Stomach (tissue), 19 donors: ENCODE measurements around the gene FAM25A. TPM values are rescaled to one million over a fixed set of nuclear protein-coding genes. Genes with fewer than 3 reads are reported as not detected.
"Not testable (repeated sequence)": the region's sequence is repeated elsewhere in the genome, so short reads cannot be mapped to it uniquely, and the experiment has no call there.

ENCODE experiments used
- DNase-seq, 2 donors: peaks; one replicate each; pipeline versions ENCODE4 v3.0.0 to v3.0.0-alpha.2; 2013 to 2019
- H3K27ac ChIP-seq, 5 donors: fragments of 200-600 bp in 4 of 5; sonication (generic) in 4 of 5; one replicate each; pipeline ENCODE4 v1.5.1; 2013 to 2019; ENCODE audit warnings: mild to moderate bottlenecking in 1 of 5, moderate library complexity in 1 of 5
- H3K27me3 ChIP-seq, 3 donors: fragments of 200-600 bp; sonication (generic); one replicate each; pipeline ENCODE4 v1.5.1; 2017 to 2019; ENCODE audit warnings: mixed run types in 1 of 3
- H3K36me3 ChIP-seq, 4 donors: fragments of 200-600 bp; sonication (generic); 1 replicate in 3 of 4; 2 replicates in 1 of 4; pipeline ENCODE4 v1.5.1; 2016 to 2019
- H3K4me1 ChIP-seq, 4 donors: fragments of 200-600 bp; sonication (generic); one replicate each; pipeline ENCODE4 v1.5.1; 2016 to 2019
- H3K4me3 ChIP-seq, 4 donors: fragments of 200-600 bp; sonication (generic) in 3 of 4; one replicate each; pipeline ENCODE4 v1.5.1; 2016 to 2019; ENCODE audit warnings: mild to moderate bottlenecking in 1 of 4
- H3K9me3 ChIP-seq, 4 donors: fragments of 200-600 bp; sonication (generic); one replicate each; pipeline ENCODE4 v1.5.1; 2016 to 2019
- CTCF ChIP-seq, 7 experiments: fragments of 450-650 bp in 4 of 7; fragments of 200-600 bp in 3 of 7; sonication (generic) in 3 of 7; IDR thresholded peaks; one replicate each; pipeline ENCODE4 v1.5.1; 2016 to 2019; ENCODE audit warnings: antibody characterized with exemption in 7 of 7, control low read depth in 2 of 7, mild to moderate bottlenecking in 1 of 7
- EP300 ChIP-seq: sonication (generic); formaldehyde crosslinking; IDR thresholded peaks from one replicate; pipeline ENCODE4 v1.6.1; 2017; ENCODE audit warnings: antibody characterized with exemption
- POLR2A ChIP-seq, 4 donors: fragments of 450-650 bp; IDR thresholded peaks; one replicate each; pipeline ENCODE4 v1.6.1; 2016; ENCODE audit warnings: antibody characterized with exemption in 4 of 4, control low read depth in 2 of 4, mild to moderate bottlenecking in 1 of 4, moderate library complexity in 1 of 4
- POLR2AphosphoS5 ChIP-seq, 3 donors: sonication (generic); formaldehyde crosslinking; IDR thresholded peaks; one replicate each; pipeline ENCODE4 v1.6.1; 2016; ENCODE audit warnings: antibody characterized with exemption in 3 of 3
- WGBS, 5 donors: extraction: QIAGEN DNeasy Blood & Tissue Kit in 3 of 5; methylation state at CpG; one replicate each; pipeline versions ENCODE4 v1.1.5 to v1.1.7; 2013 to 2018; 5-methylcytosine and 5-hydroxymethylcytosine counted together
- intact Hi-C: fragments of 100-400 bp; cut with DNase I; formaldehyde crosslinking; loops from one replicate; pipeline ENCODE4 v1.15.1; 2023; ENCODE audit warnings: low total_unique reads
- long read RNA-seq, 10 donors: transcript quantifications; one replicate each; lab custom pipeline, GENCODE V29; 2026
- polyA plus RNA-seq, 3 donors: library from polyadenylated mRNA; stranded (reverse); fragments of 200-250 nt; gene quantifications; one replicate each; pipeline ENCODE4 v1.2.3, GENCODE V29; 2013
- total RNA-seq, 5 donors: library from RNA; depleted of rRNA; stranded (reverse); fragments of >200 nt; gene quantifications; one replicate each; pipeline versions ENCODE4 v1.1.0 to v1.2.3, GENCODE V29; 2014 to 2016
- donor health status: healthy with polysubstance abuse.
- donor health status: Bipolar disorder and iron deficiency.
- donor health status: healthy.

Gene FAM25A
- not detected for total RNA-seq
- 10 to 100 TPM in 1 of 3 donors, not detected in 2; 11.9 TPM for polyA plus RNA-seq
- long read RNA-seq, donor 1, result 0 reads
- long read RNA-seq, donor 2, result 0 reads
- long read RNA-seq, donor 3, result 0 reads
- long read RNA-seq, donor 4, result 0 reads
- long read RNA-seq, donor 5, result 0 reads
- long read RNA-seq, donor 6, result 0 reads
- long read RNA-seq, donor 7, result 0 reads
- long read RNA-seq, donor 8, result 0 reads
- long read RNA-seq, donor 9, result 0 reads
- long read RNA-seq, donor 10, result 0 reads

DNA sequence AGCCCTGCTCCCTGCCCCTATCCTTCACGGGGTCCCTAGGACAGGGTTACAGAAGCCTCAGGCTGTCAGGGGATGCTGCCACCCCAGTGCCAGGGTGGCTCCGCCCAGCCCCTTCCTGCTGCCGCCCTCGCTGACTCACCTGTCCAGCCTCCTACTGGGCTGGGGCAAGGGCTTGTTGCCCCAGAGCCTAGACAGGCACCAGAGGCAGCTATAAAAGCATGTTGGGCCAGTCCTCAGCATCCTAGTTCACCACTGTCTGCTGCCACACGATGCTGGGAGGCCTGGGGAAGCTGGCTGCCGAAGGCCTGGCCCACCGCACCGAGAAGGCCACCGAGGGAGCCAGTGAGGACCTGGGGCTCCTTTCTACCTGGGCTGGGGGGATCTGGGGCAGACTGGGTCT, at the start of gene FAM25A:
Gene FAM25A (plus strand): TSS at position 239 of the 400 bp plus-strand sequence. CDS start 31 bp downstream, at position 270.
- H3K36me3 ChIP-seq, H3K9me3 ChIP-seq, H3K27ac ChIP-seq, H3K4me3 ChIP-seq, intact Hi-C loops, H3K4me1 ChIP-seq, DNase-seq, H3K27me3 ChIP-seq: not testable (repeated sequence)
- 81 to 94% (median 88%) methylated on average over 2 to 9 of the region's 9 CpGs for WGBS, 5 donors

- WGBS, 5 donors, result 0 to 2% (median 1%) methylated on average over 11 to 20 of the region's 20 CpGs; no CpG with 5 or more reads in 1 of the 5 donors
These were observed 49.2 kb upstream of the FAM25A start for GRCh38 chr10:86970982-86971231.

GRCh38 chr10:86971232-86971991, 48.7 kb upstream of the FAM25A start:
- DNase-seq, result peak; percentile 91 to 96
- 4 to 14% (median 7%) methylated on average over 36 to 66 of the region's 66 CpGs for WGBS, 5 donors
- TF ChIP-seq POLR2A (IDR thresholded peaks at IDR 0.05) (no peak), EP300 (peak; percentile 84), CTCF (IDR thresholded peaks at IDR 0.05) (peak in 1 of 7 experiments; percentile 35), POLR2AphosphoS5 (IDR thresholded peaks at IDR 0.05) (peak; percentile 89 to 96 (median 91))
- Histone ChIP-seq H3K36me3 (no peaks in the 10 kb centered on the region), H3K4me3 (peak overlapping the region; percentile 41 to 59 (median 58)), H3K27me3 (peaks cover 0 to 18% (median 3%) of the 10 kb centered on the region in 3 donors), H3K27ac (peak overlapping the region; percentile 91 to 96 (median 94)), H3K4me1 (peaks cover 49 to 71% (median 60%) of the 10 kb centered on the region in 4 donors), H3K9me3 (no peaks in the 10 kb centered on the region)
- intact Hi-C loops, result no loop called here

More at GRCh38 chr10:86970982-86971231, 49.2 kb upstream of the FAM25A start:
- Histone ChIP-seq H3K4me3 (peak overlapping the region; percentile 41 to 59 (median 58)), H3K9me3 (no peaks in the 10 kb centered on the region), H3K27ac (peak overlapping the region; percentile 91 to 96 (median 94)), H3K36me3 (no peaks in the 10 kb centered on the region), H3K27me3 (peaks cover 0 to 18% (median 3%) of the 10 kb centered on the region in 3 donors), H3K4me1 (peaks cover 52 to 76% (median 64%) of the 10 kb centered on the region in 4 donors)
- TF ChIP-seq POLR2A (IDR thresholded peaks at IDR 0.05), result peak in 2 of 4 donors; percentile 69 to 81
- TF ChIP-seq EP300, result no peak
- DNase-seq, result no peak
- intact Hi-C loops, result no loop called here

- Histone ChIP-seq H3K36me3 (no peaks in the 10 kb centered on the region), H3K27me3 (peaks cover 0 to 18% (median 3%) of the 10 kb centered on the region in 3 donors), H3K4me3 (no peak overlapping the region), H3K4me1 (peaks cover 37 to 57% (median 46%) of the 10 kb centered on the region in 4 donors), H3K27ac (peak overlapping the region in 4 of 5 donors; percentile 91 to 96 (median 94)), H3K9me3 (no peaks in the 10 kb centered on the region)
- 86 to 98% (median 92%) methylated on average over 10 to 11 of the region's 11 CpGs for WGBS, 5 donors
- intact Hi-C loops, result no loop called here
- no peak for TF ChIP-seq POLR2A (IDR thresholded peaks at IDR 0.05)
- no peak for TF ChIP-seq CTCF (IDR thresholded peaks at IDR 0.05)
- TF ChIP-seq EP300, result no peak
- no peak for TF ChIP-seq POLR2AphosphoS5 (IDR thresholded peaks at IDR 0.05)
- DNase-seq, result peak in 1 of 2 donors; percentile 16
These were observed 47.3 kb upstream of the FAM25A start for GRCh38 chr10:86972613-86973380.

DNA sequence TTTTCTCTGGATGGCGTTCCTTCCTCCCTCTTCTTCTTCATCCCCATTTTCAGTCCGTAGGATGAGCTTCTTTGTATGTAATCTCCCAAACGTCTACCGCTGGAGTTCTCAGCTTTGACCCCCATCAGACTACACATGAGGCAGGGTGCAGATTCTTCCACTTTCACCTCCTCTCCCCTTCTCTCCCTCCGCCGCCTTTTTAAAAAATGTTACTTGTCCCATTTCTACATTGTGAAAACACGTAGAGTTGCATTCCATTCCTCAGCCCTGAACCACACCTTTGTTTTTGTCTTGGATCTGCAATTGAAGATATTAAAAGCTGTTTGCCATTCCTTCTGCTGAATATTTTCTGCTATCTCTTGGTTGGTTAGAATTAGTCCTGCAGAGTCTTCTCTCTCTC, 45.6 kb upstream of the FAM25A start:
- DNase-seq, result peak in 1 of 2 donors; percentile 76
- Histone ChIP-seq H3K27me3 (peaks cover 0 to 4% (median 3%) of the 10 kb centered on the region in 3 donors), H3K4me3 (no peak overlapping the region), H3K9me3 (no peaks in the 10 kb centered on the region), H3K4me1 (peaks cover 20 to 52% (median 35%) of the 10 kb centered on the region in 4 donors), H3K27ac (no peak overlapping the region), H3K36me3 (no peaks in the 10 kb centered on the region)
- intact Hi-C loops, result no loop called here
- TF ChIP-seq POLR2A (IDR thresholded peaks at IDR 0.05) (no peak), CTCF (IDR thresholded peaks at IDR 0.05) (no peak), EP300 (no peak), POLR2AphosphoS5 (IDR thresholded peaks at IDR 0.05) (no peak)
- WGBS, 5 donors, result 39 to 55% (median 47%) methylated on average over 7 of the region's 7 CpGs
